Activated CD8-positive, alpha-beta T cell treated with anti-CD3 and anti-CD28 coated beads for 36 hours (primary cell): Measurements from ENCODE around the gene TRIM47. TPM values are rescaled to one million over a fixed set of nuclear protein-coding genes. Genes with fewer than 3 reads are reported as not detected.

Experiments used
- ATAC-seq: fragments of 200-7000 bp; cut with Tn5 transposase; one replicate; pipeline ENCODE4 v1.10.0; 2021; ENCODE audit warnings: mild to moderate bottlenecking, moderate library complexity
- CTCF ChIA-PET: fragments of 350-600 bp; sonication (Branson Sonifier 250); formaldehyde crosslinking; loops from one replicate; lab custom pipeline; 2021; ENCODE audit warnings: antibody characterized with exemption; lab: Charles Lee
- POLR2A ChIA-PET: fragments of 350-600 bp; sonication (Branson Sonifier 250); formaldehyde crosslinking; loops from one replicate; lab custom pipeline; 2021; ENCODE audit warnings: antibody characterized with exemption; lab: Charles Lee
- DNase-seq: peaks from one replicate; pipeline ENCODE4 v3.0.0-alpha.2; 2020
- H3K27ac Mint-ChIP-seq: one replicate; pipeline ENCODE4 v1.8.0; 2021; ENCODE audit warnings: mild to moderate bottlenecking, mixed read lengths
- H3K27me3 Mint-ChIP-seq: one replicate; pipeline ENCODE4 v1.8.0; 2021; ENCODE audit warnings: mixed read lengths
- H3K36me3 Mint-ChIP-seq: one replicate; pipeline ENCODE4 v1.8.0; 2021; ENCODE audit warnings: low read depth, mixed read lengths
- H3K4me1 Mint-ChIP-seq: one replicate; pipeline ENCODE4 v1.8.0; 2021; ENCODE audit warnings: low read depth, mixed read lengths
- H3K4me3 Mint-ChIP-seq: one replicate; pipeline ENCODE4 v1.8.0; 2021; ENCODE audit warnings: mild to moderate bottlenecking, moderate library complexity, mixed read lengths
- H3K9me3 Mint-ChIP-seq: one replicate; pipeline ENCODE4 v1.8.0; 2021; ENCODE audit warnings: mixed read lengths
- CTCF ChIP-seq: fragments of 200-600 bp; IDR thresholded peaks from one replicate; pipeline ENCODE4 v1.8.0; 2022; ENCODE audit warnings: antibody characterized with exemption, mild to moderate bottlenecking
- intact Hi-C: fragments of 100-400 bp; cut with micrococcal nuclease; formaldehyde crosslinking; loops from one replicate; pipeline ENCODE4 v1.10.0; 2022
- total RNA-seq, 2 experiments: library from RNA; stranded (reverse); gene quantifications; one replicate each; pipeline ENCODE4 v1.2.3, GENCODE V29; 2021

Gene TRIM47
- total RNA-seq, 2 experiments from 2014 or later = 16.6 to 16.8 TPM

- intact Hi-C loops = loop anchor here (5.0 kb wide), 1 partner anchor 97 kb away; the partner anchor contains the start of gene CDK3
- ChIA-PET CTCF (interaction anchor here (0.6 to 11.4 kb wide), 22 partner anchors 9 to 216 kb away, joined by 3 to 165 read pairs (median 4); partner anchors contain the start of genes CDK3, TRIM47, TRIM65 and WBP2), POLR2A (interaction anchor here (0.6 to 2.4 kb wide), 13 partner anchors 9 to 507 kb away, joined by 3 to 13 read pairs (median 3); partner anchors contain the start of genes TRIM47 and TRIM65)
- DNase-seq (peak; percentile 96), ATAC-seq (peak; percentile 98)
- Mint-ChIP-seq H3K4me3 (peak within 1 kb of the TSS; percentile 87), H3K9me3 (no peaks in the 10 kb centered on the region), H3K4me1 (peaks cover 15% of the 10 kb centered on the region), H3K27me3 (no peaks in the 10 kb centered on the region), H3K27ac (peak within 1 kb of the TSS; percentile 92), H3K36me3 (peaks cover 16% of the 10 kb centered on the region)
- peak; percentile 99 for TF ChIP-seq CTCF
Observed at GRCh38 chr17:75904749-75905521, 26.6 kb upstream of the TRIM47 start, which contains the start of gene MRPL38. TSS of gene MRPL38 (minus strand) at chr17:75904884. CDS start at chr17:75904875, 9 bp downstream.

- ChIA-PET POLR2A (interaction anchor here (1.0 to 1.3 kb wide), 3 partner anchors 10 to 24 kb away, joined by 3 read pairs; partner anchors contain the start of gene TRIM47), CTCF (interaction anchor here (11.4 kb wide), 1 partner anchor 100 kb away, joined by 165 read pairs; the partner anchor contains the start of gene CDK3)
- Mint-ChIP-seq H3K4me1 (peaks cover 19% of the 10 kb centered on the region), H3K9me3 (no peaks in the 10 kb centered on the region), H3K27ac (no peak overlapping the region), H3K27me3 (no peaks in the 10 kb centered on the region), H3K4me3 (no peak overlapping the region), H3K36me3 (peaks cover 23% of the 10 kb centered on the region)
- intact Hi-C loops = no loop called here
- DNase-seq = no peak
- ATAC-seq = no peak
- no peak for TF ChIP-seq CTCF
Observed at GRCh38 chr17:75902406-75902805, 24.0 kb upstream of the TRIM47 start.

- no peaks in the 10 kb centered on the region for H3K27me3 Mint-ChIP-seq
- no peaks in the 10 kb centered on the region for H3K9me3 Mint-ChIP-seq
- H3K4me1 Mint-ChIP-seq = peaks cover 21% of the 10 kb centered on the region
- H3K36me3 Mint-ChIP-seq = peaks cover 25% of the 10 kb centered on the region
- intact Hi-C loops = no loop called here
- CTCF ChIA-PET = interaction anchor here (11.4 kb wide), 1 partner anchor 101 kb away, joined by 165 read pairs; the partner anchor contains the start of gene CDK3
- H3K4me3 Mint-ChIP-seq = no peak overlapping the region
- no peak for TF ChIP-seq CTCF
- no peak for ATAC-seq
- DNase-seq = no peak
- POLR2A ChIA-PET = interaction anchor here (1.0 to 1.3 kb wide), 2 partner anchors 10 to 14 kb away, joined by 3 read pairs; no protein-coding TSS in a partner anchor
- no peak overlapping the region for H3K27ac Mint-ChIP-seq
Observed at GRCh38 chr17:75901727-75902126, 23.3 kb upstream of the TRIM47 start.

- Mint-ChIP-seq H3K27me3 (no peaks in the 10 kb centered on the region), H3K4me1 (peaks cover 17% of the 10 kb centered on the region), H3K9me3 (no peaks in the 10 kb centered on the region), H3K4me3 (no peak overlapping the region), H3K36me3 (peaks cover 25% of the 10 kb centered on the region), H3K27ac (no peak overlapping the region)
- no peak for TF ChIP-seq CTCF
- ChIA-PET CTCF (interaction anchor here (0.9 to 1.4 kb wide), 4 partner anchors 24 to 72 kb away, joined by 3 to 6 read pairs (median 3); no protein-coding TSS in a partner anchor), POLR2A (interaction anchor here (0.6 to 9.5 kb wide), 2 partner anchors 23 to 96 kb away, joined by 3 to 100 read pairs; partner anchors contain the start of gene TRIM47)
- intact Hi-C loops = no loop called here
- ATAC-seq = no peak
- DNase-seq = no peak
Observed at GRCh38 chr17:75900691-75901533, 22.5 kb upstream of the TRIM47 start.
